K562 (cell line): Measurements from ENCODE around the gene TEX264. TPM values are rescaled to one million over a fixed set of nuclear protein-coding genes. Genes with fewer than 3 reads are reported as not detected.
A peak's percentile ranks its signal among the peaks of the same experiment; 100 is the strongest.

Experiments used
- ATAC-seq: fragments of 200-7000 bp; cut with Tn5 transposase; 3 replicates; pipeline ENCODE4 v1.9.1; 2020; ENCODE audit warnings: moderate library complexity
- BruUV-seq: library from RNA; stranded (reverse); fragments of 400-500 nt; replicated peaks from 2 replicates; lab custom pipeline; 2021; lab: Mats Ljungman, UMichigan
- CTCF ChIA-PET: fragments of 300-600 bp; formaldehyde crosslinking; extraction: SDS; loops from one replicate; lab custom pipeline; 2021; ENCODE audit warnings: low intra/inter-chr PET ratio; lab: Yijun Ruan, JAX
- POLR2A ChIA-PET: fragments of 300-600, 350-650 bp; sonication (Branson Sonifier 250); formaldehyde crosslinking; extraction: SDS; loops from one replicate; lab custom pipeline; 2021; ENCODE audit warnings: antibody characterized with exemption, inconsistent platforms; lab: Yijun Ruan, JAX
- DNase-seq, 4 experiments: peaks; one replicate each; pipeline versions ENCODE4 v3.0.0 to v3.0.0-alpha.2; 2011 to 2018; ENCODE audit warnings: low spot score in 3 of 4, mixed read lengths in 3 of 4; ENCODE audit errors: extremely low read depth in 1 of 4
- FAIRE-seq: peaks from 2 replicates; lab custom pipeline; 2011; peaks lifted over from hg19 to GRCh38; lab: Jason Lieb, UNC
- H2AFZ ChIP-seq: 2 replicates; pipeline ENCODE4 v1.6.0; 2011; ENCODE audit warnings: low read depth, low read length, control low read depth, inconsistent platforms
- H3K27ac ChIP-seq: fragments of 200-600 bp; 3 replicates; pipeline ENCODE4 v1.8.0; 2011; ENCODE audit warnings: low read depth, mild to moderate bottlenecking, control low read depth, inconsistent platforms, low read length, moderate library complexity, mixed read lengths; ENCODE audit errors: extremely low read depth
- H3K27me3 ChIP-seq, 2 experiments: fragments of 300-600 bp in 1 of 2; 2 replicates in 1 of 2; 3 replicates in 1 of 2; pipeline versions ENCODE4 v1.6.0 to v1.8.0; 2011; ENCODE audit warnings: inconsistent platforms in 2 of 2, low read length in 2 of 2, mild to moderate bottlenecking in 1 of 2, mixed read lengths in 1 of 2, moderate library complexity in 1 of 2; ENCODE audit not compliant: control insufficient read depth in 2 of 2, insufficient read depth in 2 of 2
- H3K36me3 ChIP-seq: fragments of 300-600 bp; 3 replicates; pipeline ENCODE4 v1.8.0; 2011; ENCODE audit warnings: mild to moderate bottlenecking, low read length, inconsistent platforms; ENCODE audit not compliant: control insufficient read depth, insufficient read depth
- H3K4me1 ChIP-seq, 2 experiments: fragments of 200-600 bp in 1 of 2; replicated peaks in 1 of 2; 2 replicates in 1 of 2; 3 replicates in 1 of 2; pipeline versions ENCODE4 v1.5.1 to v1.8.0; 2011; ENCODE audit warnings: inconsistent platforms in 2 of 2, low read length in 2 of 2, mild to moderate bottlenecking in 1 of 2, mixed read lengths in 1 of 2, moderate library complexity in 1 of 2; ENCODE audit not compliant: control insufficient read depth in 2 of 2, insufficient read depth in 2 of 2
- H3K4me2 ChIP-seq: 2 replicates; pipeline ENCODE4 v1.6.1; 2011; ENCODE audit warnings: low read length, control low read depth, inconsistent platforms, mixed read lengths; ENCODE audit not compliant: insufficient read depth
- H3K4me3 ChIP-seq: fragments of 200-600 bp; sonication (generic), shearing (Covaris generic); 2 replicates; pipeline ENCODE4 v1.5.1; 2016; ENCODE audit warnings: control low read depth, inconsistent platforms
- H3K79me2 ChIP-seq: fragments of 200-600 bp; 3 replicates; pipeline ENCODE4 v1.8.0; 2011; ENCODE audit warnings: low read length, inconsistent platforms; ENCODE audit not compliant: control insufficient read depth, insufficient read depth
- H3K9ac ChIP-seq, 2 experiments: 2 replicates each; pipeline versions ENCODE4 v1.6.0 to v1.6.1; 2011; ENCODE audit warnings: low read depth in 2 of 2, low read length in 2 of 2, control low read depth in 1 of 2, inconsistent platforms in 1 of 2, mild to moderate bottlenecking in 1 of 2, mixed read lengths in 1 of 2; ENCODE audit not compliant: insufficient read depth in 1 of 2
- H3K9me1 ChIP-seq: one replicate; pipeline ENCODE4 v1.6.0; 2011; ENCODE audit warnings: inconsistent platforms, mild to moderate bottlenecking, low read length, moderate library complexity; ENCODE audit not compliant: control insufficient read depth, insufficient read depth
- H3K9me3 ChIP-seq: replicated peaks from 2 replicates; pipeline ENCODE4 v1.5.1; 2011; ENCODE audit warnings: low read depth, low read length, inconsistent platforms; ENCODE audit not compliant: control insufficient read depth, insufficient read depth
- H4K20me1 ChIP-seq: replicated peaks from 2 replicates; pipeline ENCODE4 v1.6.1; 2011; ENCODE audit warnings: low read length, inconsistent platforms, mixed read lengths; ENCODE audit not compliant: control insufficient read depth, insufficient read depth
- AFF4 ChIP-seq: sonication (generic); formaldehyde crosslinking; IDR thresholded peaks from 2 replicates; pipeline ENCODE4 v1.8.0; 2023; ENCODE audit warnings: mild to moderate bottlenecking, missing genetic modification reagents
- BDP1 ChIP-seq: IDR thresholded peaks from 3 replicates; pipeline ENCODE4 v1.6.1; 2011; ENCODE audit not compliant: insufficient read length, insufficient read depth
- CREB5 ChIP-seq: fragments of 250-450 bp; sonication (Bioruptor Pico); IDR thresholded peaks from 2 replicates; pipeline ENCODE4 v1.5.0; 2020; ENCODE audit warnings: mild to moderate bottlenecking
- IRF9 ChIP-seq: fragments of 450-650 bp; IDR thresholded peaks from 2 replicates; pipeline ENCODE4 v1.6.1; 2016; ENCODE audit warnings: missing biosample characterization, missing genetic modification characterization
- MYBL2 ChIP-seq, 2 experiments: fragments of 450-650 bp in 1 of 2; sonication (generic) in 1 of 2; formaldehyde crosslinking in 1 of 2; IDR thresholded peaks; 2 replicates each; pipeline versions ENCODE4 v1.6.1 to v1.8.1; 2017 to 2022; ENCODE audit warnings: borderline replicate concordance in 1 of 2, inconsistent platforms in 1 of 2, low read depth in 1 of 2, mild to moderate bottlenecking in 1 of 2, missing genetic modification reagents in 1 of 2, moderate library complexity in 1 of 2
- PRMT5 ChIP-seq: sonication (generic); formaldehyde crosslinking; IDR thresholded peaks from 2 replicates; pipeline ENCODE4 v1.5.0; 2020; ENCODE audit warnings: missing genetic modification reagents
- RBM25 ChIP-seq: fragments of 200-400 bp; formaldehyde crosslinking; IDR thresholded peaks from 2 replicates; pipeline ENCODE4 v1.6.1; 2018; ENCODE audit warnings: low read length, low read depth, moderate library complexity; ENCODE audit not compliant: severe bottlenecking
- ZNF431 ChIP-seq: sonication (generic); formaldehyde crosslinking; IDR thresholded peaks from 2 replicates; pipeline ENCODE4 v1.8.0; 2022; ENCODE audit warnings: mild to moderate bottlenecking, missing genetic modification reagents
- WGBS: fragments of 100-300 bp; shearing (Covaris generic); methylation state at CpG from one replicate; pipeline ENCODE4 v1.1.6; 2016; ENCODE audit warnings: low coverage, mixed read lengths; ENCODE audit not compliant: insufficient coverage; ENCODE audit errors: missing lambda C conversion rate; 5-methylcytosine and 5-hydroxymethylcytosine counted together
- in situ Hi-C: fragments of 300-500 bp; cut with MboI; formaldehyde crosslinking; loops from 4 replicates; pipeline ENCODE4 v1.15.0; 2018; ENCODE audit warnings: inconsistent platforms, mixed read lengths
- intact Hi-C: fragments of 100-400 bp; cut with micrococcal nuclease; formaldehyde crosslinking; loops from 2 replicates; pipeline ENCODE4 v1.14.2; 2022
- polyA plus RNA-seq, 8 experiments: library from polyadenylated mRNA; depleted of rRNA in 4 of 8; stranded (reverse) in 5 of 8; unstranded in 3 of 8; fragments of >200 nt; fragmentation: Nextera tagmentation in 2 of 8; fragmentation: Illumina TruSeq in 1 of 8; extraction: Ambion mirVana in 2 of 8; extraction: Trizol in 1 of 8; gene quantifications; 2 replicates each; pipeline versions ENCODE4 v1.2.1 to v1.2.3, GENCODE V29; 2011 to 2014; ENCODE audit warnings: inconsistent platforms in 1 of 8, missing spikeins in 1 of 8
- total RNA-seq, 7 experiments: library from RNA; depleted of rRNA in 6 of 7; stranded (reverse); fragments of >200 nt in 6 of 7; fragmentation: Illumina TruSeq in 2 of 7; extraction: Trizol in 2 of 7; gene quantifications; 2 replicates each; pipeline versions ENCODE4 v1.2.1 to v1.2.3, GENCODE V29; 2011 to 2021; ENCODE audit warnings: low replicate concordance in 1 of 7

TEX264 gene
- total and polyA plus RNA-seq, 9 of the 15 experiments (the other 6 are each of a cell fraction or from before 2014, with no cell fraction given): 4.1 to 47.0 (median 31.0) TPM

GRCh38 chr3:51662456-51662855, 8.6 kb upstream of the TEX264 start:
- CTCF ChIA-PET: no interaction called here
- H3K27ac ChIP-seq: no peak overlapping the region
- H3K4me2 ChIP-seq: no peak overlapping the region
- no peaks in the 10 kb centered on the region for H3K4me1 ChIP-seq
- DNase-seq: no peak
- POLR2A ChIA-PET: interaction anchor here (0.7 kb wide), 1 partner anchor 661 kb away, joined by 4 read pairs; no protein-coding TSS in a partner anchor
- no peaks in the 10 kb centered on the region for H4K20me1 ChIP-seq
- H3K36me3 ChIP-seq: peaks cover 22% of the 10 kb centered on the region; the same call in 1 of the 3 replicates
- BruUV-seq: no TSS peak
- no peak overlapping the region for H3K9ac ChIP-seq
- H3K79me2 ChIP-seq: no peaks in the 10 kb centered on the region
- H3K9me1 ChIP-seq: no peaks in the 10 kb centered on the region
- in situ Hi-C loops: no loop called here
- H3K9me3 ChIP-seq: no peaks in the 10 kb centered on the region
- no peak for FAIRE-seq
- 93% methylated on average over 9 of the region's 14 CpGs for WGBS
- H2AFZ ChIP-seq: no peak overlapping the region
- H3K27me3 ChIP-seq: no peaks in the 10 kb centered on the region
- ATAC-seq: no peak
- TF ChIP-seq RBM25 (no peak), MYBL2 (IDR thresholded peaks at IDR 0.05; ENCODE audit: low read depth) (no peak), MYBL2 (CRISPR knock-in tag; IDR thresholded peaks at IDR 0.05; ENCODE audit: borderline replicate concordance) (no peak)
- no peak overlapping the region for H3K4me3 ChIP-seq
- intact Hi-C loops: no loop called here

- intact Hi-C loops: loop anchor here (1.0 kb wide), 3 partner anchors 26 to 166 kb away; no protein-coding TSS in a partner anchor
- peaks cover 21 to 26% of the 10 kb centered on the region in 2 experiments; a peak in 4 of 5 replicates for H3K4me1 ChIP-seq
- no peaks in the 10 kb centered on the region for H3K36me3 ChIP-seq
- POLR2A ChIA-PET: interaction anchor here (0.7 to 1.6 kb wide), 4 partner anchors 13 to 169 kb away, joined by 3 to 5 read pairs (median 3); partner anchors contain the start of gene DCAF1
- in situ Hi-C loops: no loop called here
- no peaks in the 10 kb centered on the region for H3K9me3 ChIP-seq
- no peak overlapping the region for H3K4me3 ChIP-seq
- CTCF ChIA-PET: interaction anchor here (0.6 to 1.7 kb wide), 3 partner anchors 167 to 280 kb away, joined by 3 to 12 read pairs (median 4); partner anchors contain the start of gene DCAF1
- whole genome bisulfite sequencing: no CpG with 5 or more reads among the region's 1 CpG
- H3K9ac ChIP-seq: no peak overlapping the region
- H3K9me1 ChIP-seq: no peaks in the 10 kb centered on the region
- peaks cover 10% of the 10 kb centered on the region; the same call in 2 of the 3 replicates for H3K79me2 ChIP-seq
- no peak for ATAC-seq
- BruUV-seq: no TSS peak
- no peaks in the 10 kb centered on the region for H4K20me1 ChIP-seq
- H3K27ac ChIP-seq: no peak overlapping the region
- H2AFZ ChIP-seq: peak overlapping the region; percentile 55; the same call in 1 of the 2 replicates
- DNase-seq: no peak
- FAIRE-seq: no peak
- H3K27me3 ChIP-seq: no peaks in the 10 kb centered on the region
- no peak overlapping the region for H3K4me2 ChIP-seq
- TF ChIP-seq PRMT5 (CRISPR knock-in tag) (no peak), IRF9 (no peak), CREB5 (CRISPR knock-in tag) (no peak), AFF4 (no peak), BDP1 (no peak), ZNF431 (CRISPR knock-in tag) (no peak)
These were observed 2.3 kb upstream of the TEX264 start for GRCh38 chr3:51668756-51669155.
